Mesendoderm (in vitro differentiated cells): ENCODE measurements around the gene ERF.
A peak's percentile ranks its signal among the peaks of the same experiment; 100 is the strongest.

Experiments used
- DNase-seq: peaks from one replicate; pipeline ENCODE4 v3.0.0; 2013
- H2AK5ac ChIP-seq: 2 replicates; pipeline ENCODE4 v1.6.1; 2013; ENCODE audit warnings: low read length, inconsistent platforms
- H2BK120ac ChIP-seq: 2 replicates; pipeline ENCODE4 v1.6.1; 2013; ENCODE audit warnings: low read depth, mild to moderate bottlenecking, low read length, moderate library complexity, mixed read lengths
- H2BK15ac ChIP-seq: replicated peaks from 2 replicates; pipeline ENCODE4 v1.6.1; 2013; ENCODE audit warnings: low read depth, mild to moderate bottlenecking, moderate library complexity
- H2BK5ac ChIP-seq: 2 replicates; pipeline ENCODE4 v1.6.1; 2013; ENCODE audit warnings: low read length, inconsistent platforms
- H3K18ac ChIP-seq: 2 replicates; pipeline ENCODE4 v1.6.1; 2013; ENCODE audit warnings: mild to moderate bottlenecking, low read length, mixed read lengths
- H3K23ac ChIP-seq: one replicate; pipeline ENCODE4 v1.6.1; 2013; ENCODE audit warnings: low read length
- H3K27ac ChIP-seq: 2 replicates; pipeline ENCODE4 v1.5.1; 2013; ENCODE audit warnings: low read depth, mild to moderate bottlenecking, inconsistent platforms, low read length, moderate library complexity
- H3K27me3 ChIP-seq: 2 replicates; pipeline ENCODE4 v1.6.1; 2013; ENCODE audit warnings: low read length, control low read depth, mild to moderate bottlenecking, inconsistent platforms; ENCODE audit not compliant: insufficient read depth, poor library complexity
- H3K36me3 ChIP-seq: 2 replicates; pipeline ENCODE4 v1.6.1; 2013; ENCODE audit warnings: low read length, inconsistent platforms; ENCODE audit not compliant: control insufficient read depth, insufficient read depth
- H3K4ac ChIP-seq: one replicate; pipeline ENCODE4 v1.6.1; 2013; ENCODE audit warnings: low read depth, mild to moderate bottlenecking, low read length, moderate library complexity
- H3K4me1 ChIP-seq: 2 replicates; pipeline ENCODE4 v1.6.1; 2013; ENCODE audit warnings: low read depth, low read length, inconsistent platforms; ENCODE audit not compliant: control insufficient read depth
- H3K4me2 ChIP-seq: 2 replicates; pipeline ENCODE4 v1.6.1; 2013; ENCODE audit warnings: low read length
- H3K4me3 ChIP-seq: 2 replicates; pipeline ENCODE4 v1.5.1; 2013; ENCODE audit warnings: mild to moderate bottlenecking, low read length
- H3K56ac ChIP-seq: one replicate; pipeline ENCODE4 v1.6.1; 2013; ENCODE audit warnings: low read length
- H3K79me1 ChIP-seq: 2 replicates; pipeline ENCODE4 v1.6.1; 2013; ENCODE audit warnings: low read length, inconsistent platforms
- H3K79me2 ChIP-seq: 2 replicates; pipeline ENCODE4 v1.6.1; 2013; ENCODE audit warnings: mild to moderate bottlenecking, low read length; ENCODE audit not compliant: control insufficient read depth, insufficient read depth
- H3K9ac ChIP-seq: 2 replicates; pipeline ENCODE4 v1.6.1; 2013; ENCODE audit warnings: low read length, inconsistent platforms
- H4K5ac ChIP-seq: one replicate; pipeline ENCODE4 v1.6.1; 2013; ENCODE audit warnings: low read length
- H4K8ac ChIP-seq: one replicate; pipeline ENCODE4 v1.6.1; 2013; ENCODE audit warnings: low read depth, mild to moderate bottlenecking, control low read depth, low read length, moderate library complexity
- WGBS: extraction: QIAGEN DNeasy Blood & Tissue Kit; methylation state at CpG from one replicate; pipeline ENCODE4 v1.1.7; 2013; ENCODE audit warnings: low lambda C conversion rate, missing lambda C conversion rate; ENCODE audit not compliant: insufficient coverage; ENCODE audit errors: extremely low coverage; 5-methylcytosine and 5-hydroxymethylcytosine counted together

The ERF gene

DNA sequence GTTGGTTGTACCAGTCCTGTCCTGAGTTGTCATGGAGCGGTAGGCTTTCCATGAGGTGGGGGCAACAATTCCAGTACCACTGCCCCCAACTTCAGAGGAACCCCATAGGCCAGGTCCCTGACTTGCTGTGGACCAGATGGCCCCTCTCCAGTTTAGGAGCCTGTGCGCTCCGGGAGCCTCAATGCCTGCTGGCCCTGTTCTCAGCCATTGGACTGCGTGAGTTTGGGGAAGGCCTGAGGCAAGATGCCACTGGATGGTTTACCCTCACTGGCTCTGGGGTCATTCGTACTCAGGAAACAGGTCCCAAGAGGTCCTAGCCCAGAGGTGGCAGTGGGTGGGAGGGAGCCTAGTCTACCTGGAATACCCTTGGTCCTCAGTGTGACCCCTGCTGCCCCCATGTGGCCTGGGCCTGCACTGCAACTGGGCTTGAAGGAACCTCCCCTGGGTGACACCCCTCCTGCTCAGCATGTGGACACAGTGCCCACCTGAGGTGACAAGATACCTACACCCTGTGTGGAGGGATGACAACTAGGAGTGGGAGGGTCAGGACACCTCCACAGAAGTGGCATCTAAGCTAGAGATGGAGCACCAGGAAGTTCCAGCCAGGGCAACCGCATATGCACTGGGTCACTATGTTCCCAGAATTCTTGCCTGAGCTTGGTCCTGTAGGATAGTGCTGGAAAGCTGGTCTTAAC is 41.0 kb upstream of the ERF start:
- Histone ChIP-seq H4K8ac (no peak overlapping the region), H3K4me3 (no peak overlapping the region), H3K9ac (no peak overlapping the region), H3K56ac (no peak overlapping the region), H4K5ac (no peak overlapping the region), H3K79me2 (no peaks in the 10 kb centered on the region), H2AK5ac (no peak overlapping the region), H3K4me1 (no peaks in the 10 kb centered on the region), H3K27me3 (no peaks in the 10 kb centered on the region), H3K18ac (no peak overlapping the region), H3K4me2 (no peak overlapping the region), H3K27ac (no peak overlapping the region), H3K79me1 (no peaks in the 10 kb centered on the region), H2BK5ac (no peak overlapping the region), H2BK120ac (no peak overlapping the region), H3K36me3 (peaks cover 3% of the 10 kb centered on the region), H2BK15ac (no peak overlapping the region), H3K4ac (no peak overlapping the region), H3K23ac (no peak overlapping the region)
- no CpG with 5 or more reads among the region's 6 CpGs for WGBS
- peak; percentile 83 for DNase-seq

DNA sequence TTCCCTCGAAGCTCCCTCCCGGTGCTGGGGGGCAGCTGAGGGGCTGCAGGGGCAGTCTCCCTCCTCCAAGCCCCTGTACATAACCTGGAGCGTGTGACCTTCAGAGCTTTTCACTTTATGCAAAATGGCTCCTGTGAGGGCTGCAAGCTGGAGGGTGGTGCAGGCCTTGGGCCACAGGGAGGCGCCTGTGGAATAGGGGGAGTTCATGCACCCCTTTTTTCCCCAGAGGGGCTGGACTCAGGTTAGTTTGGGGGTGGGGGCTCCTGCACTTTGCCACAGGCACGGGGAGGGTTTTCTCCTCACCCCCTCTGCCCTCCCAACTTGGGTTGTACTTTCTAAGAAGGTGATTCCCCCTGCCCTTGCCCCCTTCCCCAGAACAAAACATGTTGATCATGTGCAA is 40.4 kb upstream of the ERF start:
- Histone ChIP-seq H3K9ac (no peak overlapping the region), H3K4me3 (no peak overlapping the region), H4K5ac (no peak overlapping the region), H3K4me2 (no peak overlapping the region), H3K36me3 (peaks cover 3% of the 10 kb centered on the region), H2BK15ac (no peak overlapping the region), H3K79me1 (no peaks in the 10 kb centered on the region), H3K23ac (no peak overlapping the region), H2BK5ac (no peak overlapping the region), H2BK120ac (no peak overlapping the region), H3K27me3 (no peaks in the 10 kb centered on the region), H3K4ac (no peak overlapping the region), H3K56ac (no peak overlapping the region), H2AK5ac (no peak overlapping the region), H3K4me1 (no peaks in the 10 kb centered on the region), H3K79me2 (no peaks in the 10 kb centered on the region), H3K27ac (no peak overlapping the region), H4K8ac (no peak overlapping the region), H3K18ac (no peak overlapping the region)
- DNase-seq, result no peak
- no CpG with 5 or more reads among the region's 5 CpGs for WGBS

DNA sequence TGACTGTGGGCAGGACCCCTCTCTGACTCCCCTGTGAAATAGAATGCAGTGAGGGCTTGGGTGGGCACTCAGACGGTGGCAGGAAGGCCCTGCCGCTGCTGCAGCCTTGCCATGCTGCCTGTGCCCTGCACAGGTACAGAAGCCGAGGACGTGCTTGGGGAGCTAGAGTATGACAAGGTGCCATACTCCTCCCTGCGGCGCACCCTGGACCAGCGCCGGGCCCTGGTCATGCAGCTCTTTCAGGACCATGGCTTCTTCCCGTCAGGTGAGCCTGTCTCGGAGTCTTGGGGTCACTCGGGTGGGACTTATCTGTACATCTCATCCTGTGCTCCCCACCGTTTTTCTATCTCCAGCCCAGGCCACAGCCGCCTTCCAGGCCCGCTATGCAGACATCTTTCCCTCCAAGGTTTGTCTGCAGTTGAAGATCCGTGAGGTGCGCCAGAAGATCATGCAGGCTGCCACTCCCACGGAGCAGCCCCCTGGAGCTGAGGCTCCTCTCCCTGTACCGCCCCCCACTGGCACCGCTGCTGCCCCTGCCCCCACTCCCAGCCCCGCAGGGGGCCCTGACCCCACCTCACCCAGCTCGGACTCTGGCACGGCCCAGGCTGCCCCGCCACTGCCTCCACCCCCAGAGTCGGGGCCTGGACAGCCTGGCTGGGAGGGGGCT is 39.7 kb upstream of the ERF start:
- Histone ChIP-seq H3K4me1 (no peaks in the 10 kb centered on the region), H3K4ac (no peak overlapping the region), H3K23ac (no peak overlapping the region), H3K27me3 (no peaks in the 10 kb centered on the region), H3K4me2 (no peak overlapping the region), H4K5ac (no peak overlapping the region), H3K18ac (no peak overlapping the region), H3K9ac (no peak overlapping the region), H2BK15ac (no peak overlapping the region), H3K79me2 (no peaks in the 10 kb centered on the region), H3K27ac (no peak overlapping the region), H2BK5ac (no peak overlapping the region), H2AK5ac (no peak overlapping the region), H3K56ac (no peak overlapping the region), H3K79me1 (no peaks in the 10 kb centered on the region), H4K8ac (no peak overlapping the region), H2BK120ac (no peak overlapping the region), H3K36me3 (peaks cover 3% of the 10 kb centered on the region), H3K4me3 (no peak overlapping the region)
- no peak for DNase-seq
- no CpG with 5 or more reads among the region's 24 CpGs for WGBS

GRCh38 chr19:42293948-42294347 is 39.0 kb upstream of the ERF start:
- Histone ChIP-seq H3K79me1 (no peaks in the 10 kb centered on the region), H3K9ac (no peak overlapping the region), H3K4me3 (no peak overlapping the region), H4K8ac (no peak overlapping the region), H2BK120ac (no peak overlapping the region), H3K27me3 (no peaks in the 10 kb centered on the region), H4K5ac (no peak overlapping the region), H3K36me3 (peaks cover 5% of the 10 kb centered on the region), H3K56ac (no peak overlapping the region), H2BK15ac (no peak overlapping the region), H3K79me2 (no peaks in the 10 kb centered on the region), H3K23ac (no peak overlapping the region), H3K18ac (no peak overlapping the region), H3K27ac (no peak overlapping the region), H3K4me2 (no peak overlapping the region), H2AK5ac (no peak overlapping the region), H3K4me1 (no peaks in the 10 kb centered on the region), H2BK5ac (no peak overlapping the region), H3K4ac (no peak overlapping the region)
- DNase-seq, result no peak
- no CpG with 5 or more reads among the region's 15 CpGs for WGBS

DNA sequence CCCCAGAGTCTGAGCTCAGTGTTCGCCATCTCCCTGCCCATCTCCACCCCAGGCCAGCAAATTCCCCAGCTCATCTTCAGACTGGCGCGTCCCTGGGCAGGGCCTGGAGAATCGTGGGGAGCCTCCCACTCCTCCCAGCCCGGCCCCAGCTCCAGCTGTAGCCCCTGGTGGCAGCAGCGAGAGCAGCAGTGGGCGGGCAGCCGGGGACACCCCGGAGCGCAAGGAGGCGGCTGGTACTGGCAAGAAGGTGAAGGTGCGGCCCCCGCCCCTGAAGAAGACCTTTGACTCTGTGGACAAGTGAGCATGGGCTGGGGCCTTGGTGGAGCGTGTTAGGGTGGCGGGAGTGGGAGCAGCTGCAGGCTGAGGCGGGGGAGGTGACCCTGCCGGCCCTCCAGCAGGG is 38.6 kb upstream of the ERF start:
- H3K4me2 ChIP-seq, result no peak overlapping the region
- no peak overlapping the region for H3K23ac ChIP-seq
- no peaks in the 10 kb centered on the region for H3K79me1 ChIP-seq
- H2BK15ac ChIP-seq, result no peak overlapping the region
- no peak overlapping the region for H4K8ac ChIP-seq
- H3K79me2 ChIP-seq, result no peaks in the 10 kb centered on the region
- H3K4me1 ChIP-seq, result no peaks in the 10 kb centered on the region
- H4K5ac ChIP-seq, result no peak overlapping the region
- peaks cover 8% of the 10 kb centered on the region for H3K36me3 ChIP-seq
- WGBS, result no CpG with 5 or more reads among the region's 17 CpGs
- H2AK5ac ChIP-seq, result no peak overlapping the region
- H3K27me3 ChIP-seq, result no peaks in the 10 kb centered on the region
- H3K9ac ChIP-seq, result no peak overlapping the region
- DNase-seq, result no peak
- no peak overlapping the region for H3K56ac ChIP-seq
- no peak overlapping the region for H2BK5ac ChIP-seq
- H3K27ac ChIP-seq, result no peak overlapping the region
- H3K4me3 ChIP-seq, result no peak overlapping the region
- H2BK120ac ChIP-seq, result no peak overlapping the region
- no peak overlapping the region for H3K4ac ChIP-seq
- no peak overlapping the region for H3K18ac ChIP-seq

GRCh38 chr19:42292963-42293362 is 38.0 kb upstream of the ERF start:
- H3K56ac ChIP-seq, result no peak overlapping the region
- no peak overlapping the region for H3K9ac ChIP-seq
- H4K5ac ChIP-seq, result no peak overlapping the region
- no peak overlapping the region for H3K4me2 ChIP-seq
- H3K27ac ChIP-seq, result no peak overlapping the region
- H4K8ac ChIP-seq, result no peak overlapping the region
- no peak overlapping the region for H2BK5ac ChIP-seq
- H3K36me3 ChIP-seq, result peaks cover 8% of the 10 kb centered on the region
- H3K4me1 ChIP-seq, result no peaks in the 10 kb centered on the region
- H2BK15ac ChIP-seq, result no peak overlapping the region
- no peak overlapping the region for H3K18ac ChIP-seq
- no peak overlapping the region for H2AK5ac ChIP-seq
- H3K27me3 ChIP-seq, result no peaks in the 10 kb centered on the region
- no peak overlapping the region for H3K4me3 ChIP-seq
- no CpG with 5 or more reads among the region's 14 CpGs for WGBS
- H3K79me1 ChIP-seq, result no peaks in the 10 kb centered on the region
- no peak overlapping the region for H2BK120ac ChIP-seq
- H3K79me2 ChIP-seq, result no peaks in the 10 kb centered on the region
- DNase-seq, result no peak
- no peak overlapping the region for H3K23ac ChIP-seq
- no peak overlapping the region for H3K4ac ChIP-seq
